HG02852 (cell line): ENCODE results near the gene ANKRD52.
"Not testable (repeated sequence)": the region's sequence is repeated elsewhere in the genome, so short reads cannot be mapped to it uniquely, and the experiment has no call there.

Source experiments
- ATAC-seq: cut with Tn5 transposase; IDR thresholded peaks from one replicate; pipeline ENCODE4 v1.9.1; 2021; ENCODE audit warnings: mild to moderate bottlenecking, moderate library complexity; ENCODE audit not compliant: unreplicated experiment

ANKRD52 gene

DNA sequence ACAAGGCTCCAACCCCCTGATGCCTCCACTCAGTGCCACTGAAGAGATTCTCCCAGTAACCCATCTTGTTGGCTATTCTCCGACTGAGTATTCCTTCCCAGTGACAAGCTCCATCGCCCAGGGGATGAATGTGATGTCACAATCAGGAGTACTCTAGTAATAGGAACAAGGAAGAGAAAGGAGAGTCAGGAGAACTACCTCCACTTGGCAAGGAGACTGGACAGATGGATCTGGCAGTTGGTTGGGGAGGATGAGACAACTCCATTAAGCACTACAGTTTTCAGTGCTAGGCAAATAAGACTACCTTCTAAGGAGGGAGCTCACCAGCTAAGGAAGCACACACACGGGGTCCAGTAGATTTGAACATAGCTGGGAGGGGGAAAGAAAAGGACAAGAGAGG is 41.7 kb downstream of the ANKRD52 start:
- no peak for ATAC-seq

- no peak for ATAC-seq
These were observed 44.3 kb downstream of the ANKRD52 start for GRCh38 chr12:56213878-56214277.

GRCh38 chr12:56212361-56212760 is 45.8 kb downstream of the ANKRD52 start:
- ATAC-seq: no peak

GRCh38 chr12:56208006-56208405 is 50.2 kb downstream of the ANKRD52 start:
- no peak for ATAC-seq

DNA sequence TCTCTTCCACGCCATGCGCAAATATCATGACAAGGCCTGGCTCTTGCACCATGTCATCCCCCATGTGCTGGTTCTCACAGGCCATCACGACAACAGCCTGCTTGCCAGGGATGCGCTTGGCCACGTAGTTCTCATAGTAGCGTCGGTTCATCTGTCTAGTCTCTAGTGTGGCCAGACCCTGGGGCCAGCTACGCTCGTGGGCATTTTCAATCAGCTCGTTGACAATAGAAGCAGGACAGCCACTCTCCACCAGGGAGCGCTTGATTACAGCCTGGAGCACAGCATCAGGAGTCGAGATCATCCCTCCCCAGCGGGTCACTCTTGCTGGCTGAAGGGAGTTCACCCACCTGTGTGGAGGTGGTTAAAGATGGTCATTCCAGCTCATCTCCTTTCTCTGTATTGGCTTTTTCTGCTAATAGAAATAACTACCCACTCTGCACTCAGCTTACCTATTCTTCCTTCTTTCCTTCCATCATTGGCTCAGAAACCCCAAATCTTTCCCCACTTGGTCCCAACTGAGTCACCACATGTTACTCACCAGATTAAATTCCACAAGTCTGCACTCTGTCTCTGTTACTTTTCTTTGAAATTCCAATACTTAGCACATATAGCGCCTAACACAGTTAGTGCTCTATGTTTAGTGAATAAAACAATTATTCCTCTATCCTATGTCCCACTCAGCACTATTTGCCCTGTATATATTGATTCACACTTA is 51.6 kb downstream of the ANKRD52 start:
- no peak for ATAC-seq

DNA sequence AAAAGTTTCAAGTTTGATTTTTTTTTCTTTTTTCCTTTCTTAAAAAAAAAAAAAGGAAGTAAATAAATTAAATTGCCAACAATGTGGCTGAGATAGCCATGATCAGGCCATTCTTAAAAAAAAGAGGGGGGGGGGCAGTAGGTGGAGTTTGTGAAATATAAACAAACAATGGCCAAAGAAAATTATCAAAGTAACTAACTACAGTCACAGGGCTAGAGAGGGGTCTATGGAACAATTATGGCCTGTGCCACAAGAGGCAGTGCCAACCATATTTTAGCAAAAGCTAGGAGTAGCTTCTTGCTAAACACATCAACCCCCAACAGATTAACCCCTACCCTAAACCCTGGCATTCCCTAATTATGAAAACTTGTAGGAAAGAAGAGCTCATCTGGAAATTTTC is 52.7 kb downstream of the ANKRD52 start:
- ATAC-seq: no peak

GRCh38 chr12:56204275-56204674 is 53.9 kb downstream of the ANKRD52 start:
- no peak for ATAC-seq

- ATAC-seq: no peak
These were observed 55.3 kb downstream of the ANKRD52 start for GRCh38 chr12:56202838-56203237.

DNA sequence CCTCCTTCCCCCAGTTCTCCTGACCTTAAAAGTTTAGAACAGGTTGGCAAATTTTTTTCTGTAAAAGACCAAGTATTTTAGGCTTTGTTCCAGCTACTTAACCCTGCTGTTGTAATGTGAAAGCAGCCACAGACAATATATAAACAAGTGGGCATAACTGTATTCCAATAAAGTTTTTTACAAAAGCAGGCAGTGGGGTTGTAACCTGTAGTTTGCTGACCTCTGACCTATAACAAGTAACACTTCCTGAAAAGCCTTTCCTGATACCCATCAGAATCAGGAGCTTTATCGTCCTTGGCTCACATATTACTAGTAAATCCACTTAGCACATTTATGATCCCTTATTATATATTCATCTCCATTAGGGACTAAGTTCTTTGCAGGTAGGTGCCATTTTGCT is 55.8 kb downstream of the ANKRD52 start:
- ATAC-seq: no peak

- no peak for ATAC-seq
These were observed 59.3 kb downstream of the ANKRD52 start for GRCh38 chr12:56198836-56199235.

DNA sequence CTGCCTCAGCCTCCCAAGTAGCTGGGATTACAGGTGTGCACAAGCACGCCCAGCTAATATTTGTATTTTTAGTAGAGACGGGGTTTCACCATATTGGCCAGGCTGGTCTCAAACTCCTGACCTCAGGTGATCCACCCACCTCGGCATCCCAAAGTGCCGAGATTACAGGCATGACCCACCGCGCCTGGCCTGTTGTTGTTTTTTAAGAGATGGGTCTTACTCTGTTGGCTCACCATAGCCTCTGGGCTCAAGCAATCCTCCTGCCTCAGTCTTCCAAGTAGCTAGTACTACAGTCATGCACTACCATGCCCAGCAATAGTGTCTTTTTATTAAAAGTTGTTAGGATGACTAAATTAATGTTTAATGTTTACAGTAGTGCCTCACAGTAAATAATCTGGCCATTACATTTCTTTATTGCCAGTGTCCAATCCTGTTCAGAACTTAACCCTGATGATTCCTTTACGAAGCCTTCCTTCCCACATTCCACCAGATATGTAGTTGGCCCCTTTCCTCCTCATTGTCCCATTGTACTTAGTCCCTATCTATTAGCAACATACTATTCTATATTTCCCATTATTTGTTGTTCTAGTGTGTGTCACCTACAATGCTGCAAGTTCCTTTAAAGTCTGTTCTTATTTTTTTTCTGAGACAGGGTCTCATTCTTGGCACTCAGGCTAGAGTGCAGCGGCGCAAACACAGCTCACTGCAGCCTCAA is 60.1 kb downstream of the ANKRD52 start:
- no peak for ATAC-seq

DNA sequence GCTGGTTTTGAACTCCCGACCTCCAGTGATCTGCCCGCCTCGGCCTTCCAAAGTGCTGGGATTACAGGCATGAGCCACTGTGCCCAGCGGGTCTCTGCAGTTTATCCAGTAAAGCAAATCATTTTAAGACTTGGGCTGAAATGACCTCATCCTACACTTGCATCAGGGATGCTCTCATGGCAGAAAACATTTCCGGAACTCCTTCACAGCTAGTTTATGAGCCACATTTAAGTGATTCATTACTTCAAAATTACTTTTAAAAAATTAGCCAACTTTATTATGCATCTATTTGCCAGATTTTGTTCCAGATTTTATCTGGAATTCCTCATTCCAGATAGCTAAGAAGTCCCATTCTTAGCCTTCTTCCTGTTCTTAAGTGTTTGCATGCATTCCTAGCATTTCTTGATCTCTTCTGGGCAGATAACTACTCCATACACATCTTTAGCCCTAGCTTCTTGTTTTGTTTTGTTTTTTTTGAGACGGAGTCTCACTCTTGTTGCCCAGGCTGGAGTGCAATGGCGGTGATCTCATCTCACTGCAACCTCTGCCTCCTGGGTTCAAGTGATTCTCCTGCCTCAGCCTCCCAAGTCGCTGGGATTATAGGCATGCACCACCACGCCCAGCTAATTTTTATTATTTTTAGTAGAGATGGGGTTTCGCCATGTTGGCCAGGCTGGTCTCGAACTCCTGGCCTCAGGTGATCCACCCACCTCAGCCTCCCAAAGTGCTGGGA is 61.2 kb downstream of the ANKRD52 start:
- not testable (repeated sequence) for ATAC-seq

- no peak for ATAC-seq
These were observed 65.1 kb downstream of the ANKRD52 start for GRCh38 chr12:56193025-56193578.

GRCh38 chr12:56192582-56192981 is 65.6 kb downstream of the ANKRD52 start:
- ATAC-seq: no peak

DNA sequence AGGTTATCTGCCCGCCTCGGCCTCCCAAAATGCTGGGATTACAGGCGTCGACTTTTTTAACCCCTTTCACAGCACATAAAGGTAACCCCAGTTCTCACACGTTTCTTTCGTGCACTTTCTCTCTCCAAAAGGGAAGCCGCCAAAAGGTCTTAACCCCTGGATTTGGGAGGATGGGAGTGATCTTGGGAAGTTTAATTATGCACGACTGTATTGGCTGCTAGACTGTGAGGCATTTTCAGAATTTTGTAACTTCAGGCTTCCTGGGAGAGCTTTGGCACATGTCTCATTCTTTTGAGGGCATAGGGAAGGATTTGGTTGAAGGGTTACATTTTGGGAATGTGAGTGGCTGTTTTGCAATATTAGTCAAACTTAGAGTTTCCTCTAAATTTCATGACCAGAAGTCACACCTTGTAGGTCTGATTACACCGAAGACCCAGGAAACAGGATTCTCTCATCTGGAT is 67.5 kb downstream of the ANKRD52 start:
- ATAC-seq: no peak

DNA sequence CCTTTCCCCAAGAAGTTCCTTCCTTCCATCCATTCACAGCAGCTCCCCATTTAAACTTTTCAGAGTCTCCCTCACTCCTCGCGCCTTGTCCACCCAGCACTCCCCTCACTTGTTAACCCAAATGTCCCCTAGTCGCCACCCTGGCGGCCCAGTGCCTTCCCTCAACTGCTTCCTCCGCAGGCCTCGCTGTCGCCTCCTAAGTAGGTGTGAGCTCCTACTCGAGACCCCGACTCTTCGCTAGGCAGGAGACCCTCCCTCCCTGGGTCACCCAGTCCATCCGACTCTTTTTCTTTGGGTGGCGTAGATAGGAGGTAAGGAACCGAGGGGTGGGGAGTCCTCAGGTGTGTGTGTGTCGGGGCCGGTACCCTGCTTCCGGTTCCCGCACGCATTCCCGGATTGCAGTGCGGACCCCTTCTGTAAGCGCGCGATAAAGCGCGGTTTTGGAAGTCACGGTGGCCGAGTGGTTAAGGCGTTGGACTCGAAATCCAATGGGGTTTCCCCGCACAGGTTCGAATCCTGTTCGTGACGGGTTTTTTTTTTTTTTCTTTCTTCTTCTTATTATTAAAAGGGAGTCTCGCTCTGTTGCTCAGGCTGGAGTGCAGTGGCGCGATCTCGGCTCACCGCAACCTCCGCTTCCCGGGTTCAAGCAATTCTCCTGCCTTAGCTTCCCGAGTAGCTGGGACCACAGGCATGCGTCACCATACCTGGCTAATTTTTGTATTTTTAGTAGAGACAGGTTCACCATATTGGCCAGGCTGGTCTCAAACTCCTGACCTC is 68.1 kb downstream of the ANKRD52 start:
- peak; percentile 41 for ATAC-seq

DNA sequence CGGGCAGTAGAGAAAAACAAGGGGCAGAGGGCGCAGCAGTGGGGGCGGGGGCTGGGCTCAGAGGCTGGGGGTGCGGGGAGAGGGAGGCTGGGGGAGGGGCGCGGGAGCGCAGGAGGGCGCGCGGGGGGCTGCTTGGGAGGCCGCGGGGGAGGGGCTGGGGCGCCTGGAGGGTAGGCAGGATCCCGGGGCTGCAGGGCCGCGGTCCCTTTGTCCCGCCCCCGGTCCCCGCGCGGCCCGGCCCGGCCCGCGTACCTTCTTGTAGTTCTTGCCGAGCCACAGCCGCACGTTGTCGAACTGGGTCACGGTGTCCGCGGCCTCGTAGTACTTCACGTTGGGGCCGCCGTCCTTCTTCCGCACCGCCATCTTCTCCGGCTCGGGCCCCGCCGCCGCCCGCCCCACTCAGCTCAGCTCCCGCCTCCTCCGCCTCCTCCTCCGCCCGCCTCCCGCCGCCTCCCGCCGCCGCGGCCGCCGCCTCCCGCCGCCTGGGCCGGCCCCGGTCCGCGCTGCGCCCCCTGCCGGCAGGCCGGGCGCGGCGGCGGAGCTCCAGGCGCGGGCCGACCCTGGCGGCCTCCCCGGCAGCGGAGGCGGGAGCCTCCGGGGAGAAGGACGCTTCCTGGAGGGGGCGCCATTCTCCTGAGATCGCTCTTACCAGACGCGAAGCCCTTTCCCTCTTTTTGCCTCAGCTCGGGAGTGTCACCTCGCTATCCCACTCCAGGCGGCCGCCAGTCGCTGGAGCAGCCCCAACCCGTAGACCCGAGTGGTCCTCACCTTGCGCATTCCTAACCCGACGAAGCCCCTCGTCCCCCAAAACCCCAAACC is 68.9 kb downstream of the ANKRD52 start, which contains the start of gene SMARCC2:
TSS of gene SMARCC2 (minus strand) at position 385 of the 819 bp plus-strand sequence. CDS start at position 363, 22 bp downstream.
- ATAC-seq: peak; percentile 69

- no peak for ATAC-seq
These were observed 69.4 kb downstream of the ANKRD52 start for GRCh38 chr12:56188778-56189098.

- ATAC-seq: no peak
These were observed 69.9 kb downstream of the ANKRD52 start for GRCh38 chr12:56188131-56188777.
